H54 (cell line): Measurements from ENCODE around the gene DHRS1.

Experiments used
- DNase-seq: peaks from one replicate; pipeline ENCODE4 v3.0.0; 2011; ENCODE audit warnings: low spot score, mixed read lengths; ENCODE audit not compliant: insufficient read length
- FAIRE-seq: peaks from 3 replicates; lab custom pipeline; 2011; peaks lifted over from hg19 to GRCh38; lab: Jason Lieb, UNC
- POLR2A ChIP-seq: IDR thresholded peaks from 2 replicates; pipeline ENCODE4 v1.6.1; 2011; ENCODE audit warnings: low read depth, mild to moderate bottlenecking, low read length

The DHRS1 gene

DNA sequence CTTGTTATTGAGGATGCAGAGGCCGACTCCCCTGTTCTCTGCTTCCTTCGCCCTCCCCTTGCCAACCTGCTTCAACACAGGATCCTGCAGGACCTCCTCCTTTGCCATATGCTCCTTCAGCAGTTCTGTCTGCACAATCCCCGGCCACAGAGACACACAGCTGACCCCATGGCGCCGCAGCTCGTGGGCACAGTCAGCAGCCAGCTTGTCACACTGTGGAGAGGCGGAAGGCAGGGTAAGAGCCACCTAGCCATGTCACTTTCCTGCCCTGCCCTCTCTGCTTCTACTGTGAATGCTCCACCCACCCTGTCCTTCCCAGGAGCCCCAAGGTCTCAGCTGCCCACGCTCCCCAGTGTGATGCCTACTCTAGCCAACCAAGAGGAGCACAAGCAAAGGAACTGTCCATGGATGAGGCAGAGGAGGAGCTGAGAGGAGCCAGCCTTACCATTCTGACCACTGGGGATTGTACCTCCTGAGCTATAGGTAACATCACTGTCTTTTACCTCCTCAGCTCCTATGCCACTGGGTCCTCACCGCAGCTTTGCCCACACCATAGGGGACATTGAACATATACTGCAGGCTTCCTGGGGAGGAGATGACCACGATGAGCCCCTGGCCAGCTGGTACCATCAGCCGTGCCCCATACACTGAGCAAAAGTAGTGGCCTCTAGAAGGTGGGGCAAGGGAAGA is 7.3 kb downstream of the DHRS1 start:
- no peak for TF ChIP-seq POLR2A
- DNase-seq (no peak), FAIRE-seq (no peak)

DNA sequence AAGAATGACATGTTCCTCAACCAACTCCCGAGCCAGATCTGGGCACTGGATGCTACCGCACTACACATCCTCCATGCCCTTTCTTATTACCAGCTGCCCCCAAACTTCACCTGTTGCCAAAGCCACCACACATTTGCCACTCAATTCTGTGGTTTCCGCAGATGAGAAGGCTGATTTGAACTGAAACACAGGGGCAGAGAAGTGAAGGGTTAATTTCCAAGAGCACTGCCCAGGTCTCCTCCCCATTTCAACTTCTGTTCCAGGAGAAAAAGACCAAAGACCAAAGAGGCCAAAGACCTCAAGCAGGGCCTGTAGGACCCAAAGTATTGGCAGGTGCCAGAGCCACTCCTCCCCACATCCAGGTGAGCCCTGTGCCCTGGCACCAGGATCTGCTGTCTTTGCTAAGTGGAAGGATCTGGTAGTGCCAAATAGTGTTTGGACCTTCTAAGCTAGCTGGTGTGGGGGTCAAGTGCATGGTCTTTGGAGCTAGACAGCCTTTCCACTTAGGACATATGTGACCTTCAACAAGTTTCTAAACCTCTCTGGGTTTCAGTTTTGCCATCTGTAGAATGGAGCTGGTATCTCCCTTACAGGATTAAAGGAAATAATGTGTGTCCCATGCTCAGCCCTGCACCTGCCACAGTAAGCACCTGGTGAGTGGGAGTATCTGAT is 8.0 kb downstream of the DHRS1 start:
- no peak for DNase-seq
- no peak for FAIRE-seq
- no peak for TF ChIP-seq POLR2A

DNA sequence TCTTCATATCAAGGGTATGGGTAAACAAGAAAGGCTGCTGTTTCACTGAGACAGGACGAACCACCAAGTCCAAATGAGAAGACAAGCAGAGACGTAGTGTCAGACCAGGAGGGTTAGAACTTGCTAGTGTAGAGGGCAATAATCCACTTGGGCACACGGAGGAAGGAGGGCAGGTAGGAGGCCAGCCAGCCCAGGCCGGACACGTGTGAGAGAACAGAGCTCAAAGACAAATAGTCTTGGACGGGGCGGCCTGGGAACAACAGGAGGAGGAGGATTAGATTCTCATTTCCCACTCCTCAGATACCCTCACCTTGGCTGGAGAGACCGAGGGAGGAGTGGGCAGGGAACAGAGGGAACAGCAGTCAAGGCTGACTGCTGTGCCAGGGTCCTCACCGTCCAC is 8.8 kb downstream of the DHRS1 start:
- FAIRE-seq: no peak
- DNase-seq: no peak
- no peak for TF ChIP-seq POLR2A

DNA sequence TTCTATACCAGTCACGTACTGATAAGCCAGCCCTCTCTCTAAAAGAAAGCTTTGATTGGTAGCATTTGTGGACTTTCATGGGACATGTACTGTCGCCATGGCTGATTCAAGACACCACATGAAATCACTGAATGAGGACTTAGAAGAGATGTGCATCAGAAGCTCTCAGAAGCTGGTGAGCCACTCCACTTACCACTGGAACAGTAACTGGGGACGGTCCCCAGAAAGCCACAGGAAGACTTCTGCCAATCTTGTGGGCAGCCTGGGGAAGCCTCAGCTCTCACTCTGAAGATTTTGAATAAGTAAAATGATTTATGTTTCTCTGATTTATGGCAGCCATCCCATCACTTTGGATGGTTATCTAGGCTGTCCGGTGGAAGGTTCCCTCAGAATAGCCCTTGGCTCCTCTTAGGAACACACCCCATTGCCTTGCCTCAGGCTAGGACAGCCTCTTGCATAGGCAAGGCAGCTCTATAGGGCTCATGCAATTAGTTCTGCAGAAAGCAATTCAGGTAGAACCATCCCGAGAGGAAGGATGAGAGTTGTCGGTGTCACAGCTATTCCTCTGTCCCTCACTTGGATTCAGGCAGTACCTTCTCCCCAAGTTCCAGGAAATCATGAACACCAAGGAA is 9.8 kb downstream of the DHRS1 start:
- DNase-seq: no peak
- no peak for FAIRE-seq
- no peak for TF ChIP-seq POLR2A

DNA sequence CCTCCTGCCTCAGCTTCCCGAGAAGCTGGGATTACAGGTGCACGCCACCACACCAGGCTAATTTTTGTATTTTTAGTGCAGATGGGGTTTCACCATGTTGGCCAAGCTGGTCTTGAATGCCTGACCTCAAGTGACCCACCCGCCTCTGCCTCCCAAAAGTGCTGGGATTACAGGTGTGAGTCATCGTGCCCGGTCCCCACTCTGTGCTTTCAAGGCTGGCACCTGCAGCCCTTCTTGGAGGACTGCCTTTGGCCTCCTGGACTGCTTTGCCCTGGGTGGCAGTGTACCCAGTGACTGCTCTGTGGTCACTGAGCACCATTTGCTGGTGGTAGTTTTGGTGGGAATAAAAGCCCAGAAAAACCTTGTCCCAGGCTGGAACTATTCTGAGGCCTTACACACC is 12.6 kb downstream of the DHRS1 start:
- FAIRE-seq (no peak), DNase-seq (no peak)
- no peak for TF ChIP-seq POLR2A

DNA sequence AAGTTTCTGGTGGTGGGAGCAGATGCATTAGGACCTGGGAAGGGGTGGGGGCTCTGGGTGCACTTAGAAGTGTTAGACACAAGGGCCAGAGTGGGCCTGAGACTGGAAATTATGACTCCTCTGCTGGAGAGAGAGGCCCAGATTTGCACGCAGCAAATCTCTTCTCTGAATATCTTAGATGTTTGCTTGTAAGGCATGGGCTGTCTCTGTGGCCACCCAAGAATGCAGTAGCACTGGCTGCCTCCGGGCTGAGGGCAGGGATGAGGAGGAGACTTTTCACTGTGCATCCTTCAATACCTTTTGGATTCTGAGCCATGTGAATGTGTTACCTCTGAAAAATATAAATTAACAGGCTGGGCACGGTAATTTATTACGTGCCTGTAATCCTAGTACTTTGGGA is 14.2 kb downstream of the DHRS1 start:
- no peak for TF ChIP-seq POLR2A
- no peak for DNase-seq
- no peak for FAIRE-seq

DNA sequence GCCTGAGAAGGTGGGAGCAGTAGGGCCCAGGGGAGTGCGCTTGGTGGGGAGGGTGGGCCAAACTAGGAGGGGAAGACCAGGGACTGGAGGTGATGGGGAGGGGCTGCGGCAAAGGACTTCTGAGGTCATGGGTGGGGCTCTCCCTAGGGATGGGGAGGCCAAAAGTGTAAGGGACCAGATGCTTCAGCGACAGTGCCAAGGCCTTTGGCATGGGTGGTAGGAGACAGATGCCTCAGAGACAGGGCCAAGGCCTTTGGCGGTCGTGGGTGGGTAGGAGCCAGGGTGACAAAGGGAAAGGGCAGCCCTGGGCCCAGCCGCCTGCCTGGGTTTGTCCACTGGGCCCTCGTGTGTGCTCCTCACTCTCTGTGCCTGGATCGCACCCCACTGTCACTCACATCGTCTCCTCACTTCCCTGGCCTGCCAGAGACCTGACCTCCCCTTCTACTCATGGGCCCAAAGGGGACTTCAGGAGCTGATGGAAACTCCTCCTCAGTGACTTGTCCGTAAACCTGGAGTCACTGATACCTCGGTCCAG is 15.0 kb downstream of the DHRS1 start:
- no peak for TF ChIP-seq POLR2A
- FAIRE-seq: no peak
- no peak for DNase-seq

DNA sequence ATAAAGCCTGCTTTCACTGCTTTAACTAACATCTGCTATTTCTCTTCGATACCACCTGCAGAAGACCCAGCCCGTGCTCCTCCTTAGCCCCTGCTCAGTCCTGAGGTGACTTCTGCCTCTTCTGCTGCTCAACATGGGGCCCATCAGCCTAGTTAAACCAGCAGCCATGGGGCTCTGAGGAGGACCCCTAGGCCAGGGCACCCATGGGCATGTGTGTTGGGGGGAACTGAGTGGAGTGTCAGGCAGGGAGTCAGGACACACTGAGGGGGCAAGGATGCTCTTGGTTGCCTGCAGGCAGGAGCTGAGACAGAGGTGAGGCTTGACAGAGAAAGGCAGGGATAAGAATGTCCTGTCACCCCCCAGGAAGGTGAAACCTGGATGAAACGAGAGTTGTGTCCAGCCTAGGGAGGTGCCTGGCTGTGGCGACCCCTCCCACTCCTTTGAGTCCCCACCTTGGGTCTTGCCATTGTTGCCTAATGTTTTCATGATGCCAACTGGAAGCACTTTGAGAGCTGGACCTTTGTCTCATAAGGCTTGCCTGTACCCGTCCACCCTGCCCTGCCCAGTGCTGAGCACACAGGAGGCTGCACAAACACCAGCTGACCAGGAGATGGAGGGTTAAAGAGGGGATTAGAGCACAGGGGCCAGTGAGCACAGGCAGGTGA is 15.7 kb downstream of the DHRS1 start:
- no peak for TF ChIP-seq POLR2A
- DNase-seq: no peak
- no peak for FAIRE-seq

DNA sequence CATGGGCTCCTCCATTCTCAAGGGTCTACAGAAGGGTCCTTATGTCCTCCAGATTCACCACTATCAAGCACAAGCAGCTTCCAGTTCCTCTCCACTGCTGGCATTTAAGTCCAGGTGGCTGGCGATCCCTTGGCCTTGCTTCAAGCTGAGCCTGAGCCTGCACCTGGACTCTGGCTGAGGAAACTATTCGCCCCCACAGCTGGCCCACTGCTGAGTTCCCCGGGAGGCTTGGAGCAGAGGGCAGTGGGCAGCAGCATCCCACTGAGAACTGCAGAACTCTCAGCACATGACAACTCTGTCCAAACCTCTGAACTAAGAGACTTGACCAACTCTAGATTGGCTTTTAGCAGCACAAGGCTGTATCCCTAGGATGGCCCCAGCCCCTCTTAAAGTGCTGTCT is 16.8 kb downstream of the DHRS1 start:
- DNase-seq (no peak), FAIRE-seq (no peak)
- TF ChIP-seq POLR2A: no peak

DNA sequence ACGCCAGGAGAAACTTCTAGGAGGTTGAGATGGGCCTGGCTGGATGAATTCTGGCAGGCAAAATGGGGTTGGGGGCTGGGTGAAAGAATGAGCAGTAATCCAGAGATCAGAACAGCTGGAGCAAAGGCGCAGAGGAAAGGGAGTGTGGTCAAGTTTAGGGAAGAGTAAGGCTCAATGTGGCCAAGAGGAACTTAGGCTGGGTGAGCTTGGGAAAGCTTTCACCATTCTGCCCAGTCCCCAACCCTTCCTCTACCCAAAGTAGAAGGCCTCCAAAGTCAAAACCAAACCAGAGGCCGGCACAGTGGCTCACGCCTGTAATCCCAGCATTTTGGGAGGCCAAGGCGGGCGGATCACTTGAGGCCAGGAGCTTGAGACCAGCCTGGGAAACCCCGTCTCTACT is 17.9 kb downstream of the DHRS1 start:
- no peak for TF ChIP-seq POLR2A
- no peak for FAIRE-seq
- no peak for DNase-seq

DNA sequence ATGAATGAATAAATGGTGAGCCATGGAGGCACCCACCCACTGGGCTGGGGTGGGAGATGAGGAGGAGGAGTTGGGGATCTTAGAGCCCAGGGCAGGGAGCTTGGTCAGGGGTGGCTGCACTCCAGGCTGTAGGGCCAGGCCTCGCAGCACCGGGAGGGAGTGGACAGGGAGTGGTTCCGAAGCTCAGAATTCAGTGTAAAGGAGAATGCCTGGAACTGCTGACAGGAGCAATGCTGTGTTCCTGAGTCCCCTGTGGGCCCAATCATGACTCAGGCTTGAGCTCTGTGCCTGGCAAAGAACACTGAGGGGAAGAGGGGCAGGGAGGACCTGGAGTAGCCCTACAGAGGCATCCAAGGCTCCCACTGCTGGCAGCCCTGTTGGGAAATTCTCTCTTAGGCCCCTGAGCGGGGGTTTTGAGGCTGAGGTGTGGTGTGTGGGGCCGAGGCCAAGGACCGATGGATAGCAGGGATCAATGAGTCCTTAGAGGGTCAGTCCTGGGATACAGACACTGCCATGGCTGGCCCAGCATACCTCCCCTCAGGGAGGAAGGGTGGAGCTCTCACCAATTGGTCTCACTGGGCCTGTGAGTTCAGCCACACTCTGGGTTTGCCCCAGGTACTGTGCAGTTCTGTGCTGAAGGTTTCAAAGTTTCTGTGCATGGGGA is 18.7 kb downstream of the DHRS1 start:
- no peak for FAIRE-seq
- DNase-seq: no peak
- TF ChIP-seq POLR2A: no peak

DNA sequence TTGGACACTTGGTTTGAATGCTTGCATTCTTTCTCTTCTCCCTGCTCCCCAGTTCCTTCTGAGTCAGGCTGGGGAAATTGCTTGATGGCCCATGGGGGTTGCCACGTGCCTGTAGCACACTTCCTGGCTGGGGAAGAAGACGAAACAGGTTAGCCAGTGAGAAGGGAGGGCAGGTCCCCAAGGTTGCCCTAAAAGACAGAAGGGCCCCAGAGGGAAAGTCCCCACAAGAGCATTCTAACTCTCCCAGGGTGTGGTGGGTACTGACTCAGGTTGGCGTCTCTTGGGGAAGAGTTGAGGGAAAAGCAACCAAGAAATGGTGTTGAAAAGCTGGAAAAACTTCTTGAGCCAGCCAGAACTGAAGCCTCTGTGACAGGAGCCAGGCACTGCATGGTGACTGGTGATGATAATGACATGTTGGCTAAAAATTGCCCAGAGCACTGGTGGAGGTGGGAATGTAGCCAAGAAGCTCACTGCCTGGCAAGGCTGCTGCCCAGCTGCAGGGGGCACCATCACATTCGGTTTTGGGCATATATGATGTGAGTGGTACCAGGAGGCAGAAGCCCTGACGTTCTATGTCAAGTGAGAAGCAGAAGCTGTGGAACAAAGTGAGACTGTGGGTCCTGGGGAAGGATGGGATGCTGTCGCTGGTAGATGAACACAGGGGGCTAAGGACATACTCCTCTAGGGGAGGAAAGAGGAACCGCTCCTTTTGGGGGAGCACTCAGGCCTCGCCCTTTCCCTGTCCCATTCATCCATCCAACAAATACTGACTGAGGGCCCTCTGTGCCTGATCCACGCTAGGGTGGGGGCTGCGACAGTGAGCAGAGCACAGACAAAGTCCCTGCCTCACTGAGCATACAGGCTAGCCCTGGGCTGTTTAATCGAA is 20.0 kb downstream of the DHRS1 start:
- TF ChIP-seq POLR2A: no peak
- DNase-seq (no peak), FAIRE-seq (no peak)

DNA sequence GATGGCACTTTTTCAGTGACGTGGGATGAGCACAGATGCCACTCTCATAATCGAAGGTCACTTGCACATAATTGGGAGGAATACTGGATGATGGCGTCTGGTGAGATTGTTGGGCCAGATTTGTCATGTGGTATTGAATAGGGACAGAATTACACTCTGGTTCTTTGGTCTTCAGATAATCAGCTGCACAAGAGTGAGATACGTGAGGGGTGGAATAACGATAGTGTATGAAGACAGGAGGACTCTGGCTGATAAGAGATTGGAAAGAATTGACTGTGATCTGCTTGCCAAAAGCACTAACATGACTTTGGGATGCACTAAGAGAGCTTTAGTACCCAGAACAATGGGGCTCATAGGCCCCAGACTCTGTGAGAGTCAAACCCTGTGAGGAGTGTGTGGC is 21.2 kb downstream of the DHRS1 start:
- no peak for TF ChIP-seq POLR2A
- FAIRE-seq (no peak), DNase-seq (no peak)
